Stimulated activated CD4-positive, alpha-beta T cell treated with anti-CD3 and anti-CD28 coated beads, Interleukin-1b, Interleukin-23, amount 100 ng/mL, for 24 hours (primary cell): Measurements from ENCODE around the gene LRP1.

Source experiments
- DNase-seq, 4 experiments: peaks; one replicate each; pipeline ENCODE4 v3.0.0-alpha.2; 2020; ENCODE audit warnings: low read depth in 4 of 4, low spot score in 1 of 4

LRP1 gene

DNA sequence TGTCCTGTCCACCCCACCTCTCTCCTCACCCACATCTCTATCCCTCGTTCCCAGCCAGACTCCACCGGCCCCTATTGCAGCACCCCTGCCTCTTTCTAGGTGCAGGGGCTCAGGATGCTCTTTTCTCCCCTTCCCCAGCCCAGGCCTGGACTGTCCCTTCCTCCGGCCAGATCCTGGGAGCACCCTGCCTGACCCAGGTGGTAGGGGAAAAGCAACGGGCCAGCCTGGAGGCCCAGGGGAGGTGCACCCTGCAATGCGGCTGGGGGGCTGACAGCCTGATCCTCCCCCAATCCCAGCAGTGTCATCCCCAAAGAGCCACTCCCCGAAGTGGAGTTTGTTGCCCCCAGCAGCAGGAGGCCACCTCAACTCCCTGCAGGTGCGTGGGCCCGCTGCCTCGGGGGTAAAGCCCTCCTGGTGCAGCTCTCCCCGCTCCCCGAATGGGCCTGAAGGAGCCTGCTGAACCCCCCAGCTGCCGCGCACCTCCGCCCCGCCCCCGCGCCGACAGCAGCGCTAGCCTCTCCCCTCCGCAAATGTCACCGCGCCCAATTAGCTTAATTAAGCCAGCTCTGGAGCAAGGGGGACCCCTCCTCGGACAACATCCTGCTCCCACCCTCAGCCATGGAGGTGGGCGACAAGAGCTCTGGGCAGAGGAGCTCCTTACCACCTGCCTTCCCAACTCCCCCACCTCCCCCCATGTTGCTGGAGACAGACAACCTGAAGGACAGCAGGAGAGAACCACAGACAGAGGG is 93.1 kb downstream of the LRP1 start:
- no peak for DNase-seq

- no peak for DNase-seq
These were observed 94.3 kb downstream of the LRP1 start for GRCh38 chr12:57222286-57223190.

- no peak for DNase-seq
These were observed 95.2 kb downstream of the LRP1 start for GRCh38 chr12:57223191-57224165.

GRCh38 chr12:57224278-57224972 is 96.1 kb downstream of the LRP1 start:
- no peak for DNase-seq

GRCh38 chr12:57224973-57225679 is 96.8 kb downstream of the LRP1 start:
- no peak for DNase-seq

- DNase-seq = no peak
These were observed 97.5 kb downstream of the LRP1 start for GRCh38 chr12:57225680-57226210.

GRCh38 chr12:57226588-57227314 is 98.5 kb downstream of the LRP1 start:
- DNase-seq = no peak

DNA sequence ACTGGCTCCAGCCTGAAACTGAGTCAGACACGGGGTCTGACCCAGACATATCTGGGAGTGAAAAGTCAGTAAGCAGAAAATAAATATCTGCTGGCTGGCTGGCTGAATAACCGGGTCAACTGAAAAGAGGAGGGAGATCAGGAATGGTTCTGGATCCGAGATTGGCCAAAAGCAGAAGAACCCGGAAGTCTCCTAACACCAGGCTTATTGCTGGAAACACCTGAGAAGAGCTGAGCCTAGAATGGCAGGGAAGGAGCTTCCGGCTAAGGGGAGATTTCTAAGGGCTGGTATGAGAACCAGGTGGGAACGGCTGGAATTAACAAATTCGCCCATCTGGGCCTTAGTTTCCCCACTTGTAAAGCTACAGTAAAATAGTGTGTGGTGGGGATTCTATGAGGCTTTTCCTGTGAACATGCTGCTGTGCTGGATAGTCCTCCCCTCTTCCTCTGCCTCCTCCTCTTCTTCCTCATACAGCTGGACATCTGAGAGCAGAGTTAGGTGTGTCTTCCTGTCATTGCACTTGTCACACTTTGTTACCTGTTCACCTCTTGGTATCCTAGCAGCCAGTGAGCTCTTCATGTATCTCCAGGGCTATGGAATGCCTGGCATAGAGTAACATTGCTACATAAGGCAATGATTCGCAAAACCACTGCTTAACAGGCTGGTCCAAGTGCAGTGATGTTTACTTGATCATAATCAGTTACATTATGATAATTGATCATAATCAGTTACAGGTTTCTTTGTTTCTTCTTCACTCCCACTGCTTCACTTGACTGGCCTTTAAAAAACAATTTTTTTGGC is 99.2 kb downstream of the LRP1 start:
- no peak for DNase-seq

DNA sequence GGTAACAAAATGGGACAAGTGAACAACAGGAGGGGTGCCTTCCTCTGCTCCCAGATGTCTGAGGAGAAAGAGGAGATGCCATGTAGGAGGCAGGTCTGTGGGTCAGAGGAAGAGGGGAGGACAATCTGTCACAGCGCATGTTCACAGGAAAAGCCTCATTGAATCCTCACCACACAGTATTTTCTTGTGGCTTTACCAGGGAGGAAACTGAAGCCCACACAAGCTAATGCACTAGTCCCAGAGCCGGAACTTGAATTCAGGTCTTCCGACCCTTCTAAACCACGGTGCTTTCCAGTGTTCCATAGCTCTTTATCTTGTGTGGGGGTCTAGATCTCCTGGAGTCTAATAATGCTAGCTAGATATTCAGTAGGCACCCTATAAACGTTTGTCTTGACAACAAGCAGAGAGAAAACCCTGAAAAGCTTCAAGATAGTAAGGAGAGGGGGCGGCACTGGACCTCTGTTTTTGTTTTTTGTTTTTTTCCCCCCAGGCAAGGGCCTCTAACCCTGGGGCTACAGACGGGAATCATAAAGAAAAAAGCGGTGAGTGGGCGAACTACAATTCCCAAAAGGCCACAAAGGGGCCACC is 100.9 kb downstream of the LRP1 start:
- no peak for DNase-seq

DNA sequence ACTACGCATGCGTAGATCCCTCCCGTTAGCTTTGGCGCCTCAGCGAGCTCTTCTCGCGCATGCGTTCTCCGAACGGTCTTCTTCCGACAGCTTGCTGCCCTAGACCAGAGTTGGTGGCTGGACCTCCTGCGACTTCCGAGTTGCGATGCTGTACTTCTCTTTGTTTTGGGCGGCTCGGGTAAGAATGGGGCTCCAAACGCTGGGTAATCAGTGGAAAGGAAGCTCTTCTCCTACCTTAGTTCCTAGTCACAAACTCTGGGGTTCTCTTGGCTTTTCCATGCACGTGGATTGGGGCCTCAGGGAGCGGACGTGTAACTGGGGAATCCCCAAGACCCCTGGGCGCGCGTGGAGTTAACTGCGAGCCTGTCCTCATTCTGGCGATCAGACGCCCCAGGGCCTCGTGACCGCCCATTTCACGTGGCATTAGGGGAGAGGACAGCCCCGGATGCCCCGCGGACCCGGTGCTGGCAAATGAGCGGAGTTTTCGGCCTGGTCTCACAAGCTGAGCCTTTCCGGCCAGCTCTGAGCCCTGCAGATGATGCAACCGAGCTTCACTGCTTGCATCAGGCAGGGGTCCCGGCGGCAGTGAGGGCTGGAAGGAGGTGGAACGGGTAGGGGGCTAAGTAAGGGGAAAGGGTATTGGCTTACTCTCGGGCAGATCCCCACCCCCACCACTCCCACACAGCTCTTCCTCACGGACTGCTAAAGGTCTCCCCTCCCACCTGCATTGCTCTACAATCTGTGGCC is 101.5 kb downstream of the LRP1 start, which contains the start of gene SHMT2:
Gene SHMT2 (plus strand): TSS at position 78 of the 747 bp plus-strand sequence. CDS start 68 bp downstream, at position 146.
- peak; percentile 85 to 95 (median 89) for DNase-seq

DNA sequence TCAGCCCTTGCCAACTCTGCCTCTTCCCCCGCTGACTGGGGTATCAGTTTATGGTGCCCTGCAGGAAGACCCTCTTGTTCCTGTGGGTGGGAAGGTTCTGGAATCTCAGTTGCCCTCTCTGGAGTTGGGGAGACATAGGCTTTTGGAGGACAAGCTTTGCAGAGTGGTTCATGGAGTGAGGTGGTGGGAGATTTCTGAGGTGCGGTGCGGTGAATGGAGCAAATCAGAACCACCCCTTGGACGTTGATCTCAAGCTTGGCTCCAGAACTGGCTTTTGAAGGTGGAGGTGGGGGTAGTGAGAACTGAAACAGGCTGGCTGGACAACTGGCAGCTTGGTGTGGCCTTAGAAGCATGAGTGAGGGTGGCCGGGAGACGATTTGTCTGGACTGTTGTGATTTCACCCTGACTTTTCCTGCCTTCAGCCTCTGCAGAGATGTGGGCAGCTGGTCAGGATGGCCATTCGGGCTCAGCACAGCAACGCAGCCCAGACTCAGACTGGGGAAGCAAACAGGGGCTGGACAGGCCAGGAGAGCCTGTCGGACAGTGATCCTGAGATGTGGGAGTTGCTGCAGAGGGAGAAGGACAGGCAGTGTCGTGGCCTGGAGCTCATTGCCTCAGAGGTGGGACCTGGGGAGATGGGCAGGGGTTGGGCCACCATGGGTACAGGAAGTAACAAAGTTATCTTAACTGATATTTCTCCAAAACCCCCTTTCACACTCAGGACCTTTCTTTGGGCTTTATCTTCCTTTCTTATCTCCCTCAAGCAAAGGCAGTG is 102.3 kb downstream of the LRP1 start:
- no peak for DNase-seq

DNA sequence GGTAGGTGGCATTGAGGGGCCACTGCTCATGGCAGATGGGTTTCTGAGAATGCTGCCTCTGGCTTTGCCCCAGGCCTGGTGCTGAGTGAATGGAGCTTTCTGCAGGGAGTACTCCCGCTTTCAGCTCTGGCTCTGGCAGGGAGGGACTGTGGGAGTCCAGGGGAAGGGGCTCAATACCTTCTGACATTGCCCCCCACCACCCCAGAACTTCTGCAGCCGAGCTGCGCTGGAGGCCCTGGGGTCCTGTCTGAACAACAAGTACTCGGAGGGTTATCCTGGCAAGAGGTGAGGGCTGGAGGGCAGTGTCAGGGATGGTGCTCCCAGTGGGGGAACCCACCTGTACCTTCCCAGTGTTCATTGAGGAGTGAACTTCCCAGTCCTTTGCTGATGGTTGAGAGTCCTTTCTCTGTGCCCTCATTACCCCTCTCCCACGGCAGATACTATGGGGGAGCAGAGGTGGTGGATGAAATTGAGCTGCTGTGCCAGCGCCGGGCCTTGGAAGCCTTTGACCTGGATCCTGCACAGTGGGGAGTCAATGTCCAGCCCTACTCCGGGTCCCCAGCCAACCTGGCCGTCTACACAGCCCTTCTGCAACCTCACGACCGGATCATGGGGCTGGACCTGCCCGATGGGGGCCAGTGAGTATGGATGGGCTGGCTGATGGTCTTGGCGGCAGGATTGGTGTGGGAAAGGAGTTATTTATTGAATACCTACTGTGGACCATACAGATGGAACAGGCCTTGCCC is 103.2 kb downstream of the LRP1 start:
- DNase-seq = no peak

GRCh38 chr12:57232156-57232756 is 104.0 kb downstream of the LRP1 start:
- DNase-seq = no peak

DNA sequence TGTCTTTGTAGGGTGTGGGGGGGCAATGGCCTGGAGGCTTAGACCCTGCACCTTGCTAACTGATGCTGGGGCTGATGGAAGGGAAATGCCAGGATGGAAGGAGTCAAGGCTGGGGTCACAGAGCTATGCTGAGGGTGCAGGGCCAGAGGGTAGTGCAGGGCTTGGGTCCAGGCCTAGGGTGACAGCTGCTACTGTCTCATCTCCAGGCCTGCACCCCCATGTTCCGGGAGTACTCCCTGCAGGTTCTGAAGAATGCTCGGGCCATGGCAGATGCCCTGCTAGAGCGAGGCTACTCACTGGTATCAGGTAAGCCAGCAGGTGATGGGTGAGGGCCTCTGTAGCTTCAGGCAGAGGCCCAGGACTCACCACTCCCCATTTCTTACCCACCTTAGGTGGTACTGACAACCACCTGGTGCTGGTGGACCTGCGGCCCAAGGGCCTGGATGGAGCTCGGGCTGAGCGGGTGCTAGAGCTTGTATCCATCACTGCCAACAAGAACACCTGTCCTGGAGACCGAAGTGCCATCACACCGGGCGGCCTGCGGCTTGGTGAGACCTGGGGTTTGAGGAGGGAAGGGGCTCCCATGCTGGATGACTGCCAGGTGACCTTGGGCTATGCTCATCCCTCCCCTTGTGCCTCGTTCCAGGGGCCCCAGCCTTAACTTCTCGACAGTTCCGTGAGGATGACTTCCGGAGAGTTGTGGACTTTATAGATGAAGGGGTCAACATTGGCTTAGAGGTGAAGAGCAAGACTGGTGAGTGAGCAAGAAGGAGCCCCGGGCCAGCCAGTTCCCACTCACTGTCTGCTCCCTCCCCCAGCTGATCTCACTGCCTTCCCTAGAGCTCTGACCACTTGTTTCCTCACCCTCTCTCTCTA is 105.3 kb downstream of the LRP1 start:
- DNase-seq = no peak
